Measurements from ENCODE around the gene FAM174A.

DNA sequence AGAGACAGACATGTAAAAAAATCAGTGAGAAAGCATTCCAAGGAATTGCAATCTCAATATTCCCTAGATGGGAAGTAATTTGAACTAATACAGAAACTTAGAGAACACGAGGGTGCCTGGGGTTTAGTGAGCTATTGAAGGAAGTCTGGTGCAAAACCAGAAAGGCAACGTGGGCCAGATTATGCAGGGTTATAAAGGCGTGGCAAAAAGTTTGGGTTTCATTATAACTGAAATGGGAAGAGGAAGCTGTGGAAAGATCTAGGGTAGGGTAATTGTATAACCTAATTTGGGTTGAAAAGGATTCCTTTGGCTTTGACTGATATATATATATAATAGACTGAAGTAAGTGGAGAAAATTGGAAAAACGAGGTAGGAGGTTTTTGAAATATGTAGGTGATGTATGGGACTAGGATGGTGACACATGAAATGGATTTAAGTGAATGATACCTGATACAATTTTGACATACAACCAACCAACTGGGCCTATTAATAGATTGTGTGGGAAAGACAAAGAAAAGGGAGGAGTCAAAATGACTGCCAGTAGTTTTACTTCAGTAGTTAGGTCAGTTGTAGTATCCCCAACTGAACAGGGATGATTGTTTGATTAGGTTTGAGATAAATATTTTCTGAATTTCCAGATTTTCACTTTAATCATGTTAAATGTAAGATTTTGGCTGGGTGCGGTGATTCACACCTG, 65.3 kb downstream of the FAM174A start:
- no peak for TF ChIP-seq RFX5 (IDR thresholded peaks at IDR 0.05; ENCODE audit: low read length)
- TF ChIP-seq POLR2AphosphoS5 (IDR thresholded peaks at IDR 0.05; ENCODE audit: low read depth, low read length), result no peak
- no peak for TF ChIP-seq RXRA (IDR thresholded peaks at IDR 0.05; ENCODE audit: borderline replicate concordance, low read depth)
- TF ChIP-seq, protein P1, sequence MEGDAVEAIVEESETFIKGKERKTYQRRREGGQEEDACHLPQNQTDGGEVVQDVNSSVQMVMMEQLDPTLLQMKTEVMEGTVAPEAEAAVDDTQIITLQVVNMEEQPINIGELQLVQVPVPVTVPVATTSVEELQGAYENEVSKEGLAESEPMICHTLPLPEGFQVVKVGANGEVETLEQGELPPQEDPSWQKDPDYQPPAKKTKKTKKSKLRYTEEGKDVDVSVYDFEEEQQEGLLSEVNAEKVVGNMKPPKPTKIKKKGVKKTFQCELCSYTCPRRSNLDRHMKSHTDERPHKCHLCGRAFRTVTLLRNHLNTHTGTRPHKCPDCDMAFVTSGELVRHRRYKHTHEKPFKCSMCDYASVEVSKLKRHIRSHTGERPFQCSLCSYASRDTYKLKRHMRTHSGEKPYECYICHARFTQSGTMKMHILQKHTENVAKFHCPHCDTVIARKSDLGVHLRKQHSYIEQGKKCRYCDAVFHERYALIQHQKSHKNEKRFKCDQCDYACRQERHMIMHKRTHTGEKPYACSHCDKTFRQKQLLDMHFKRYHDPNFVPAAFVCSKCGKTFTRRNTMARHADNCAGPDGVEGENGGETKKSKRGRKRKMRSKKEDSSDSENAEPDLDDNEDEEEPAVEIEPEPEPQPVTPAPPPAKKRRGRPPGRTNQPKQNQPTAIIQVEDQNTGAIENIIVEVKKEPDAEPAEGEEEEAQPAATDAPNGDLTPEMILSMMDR (IDR thresholded peaks at IDR 0.05), result no peak
- TF ChIP-seq, protein P2, sequence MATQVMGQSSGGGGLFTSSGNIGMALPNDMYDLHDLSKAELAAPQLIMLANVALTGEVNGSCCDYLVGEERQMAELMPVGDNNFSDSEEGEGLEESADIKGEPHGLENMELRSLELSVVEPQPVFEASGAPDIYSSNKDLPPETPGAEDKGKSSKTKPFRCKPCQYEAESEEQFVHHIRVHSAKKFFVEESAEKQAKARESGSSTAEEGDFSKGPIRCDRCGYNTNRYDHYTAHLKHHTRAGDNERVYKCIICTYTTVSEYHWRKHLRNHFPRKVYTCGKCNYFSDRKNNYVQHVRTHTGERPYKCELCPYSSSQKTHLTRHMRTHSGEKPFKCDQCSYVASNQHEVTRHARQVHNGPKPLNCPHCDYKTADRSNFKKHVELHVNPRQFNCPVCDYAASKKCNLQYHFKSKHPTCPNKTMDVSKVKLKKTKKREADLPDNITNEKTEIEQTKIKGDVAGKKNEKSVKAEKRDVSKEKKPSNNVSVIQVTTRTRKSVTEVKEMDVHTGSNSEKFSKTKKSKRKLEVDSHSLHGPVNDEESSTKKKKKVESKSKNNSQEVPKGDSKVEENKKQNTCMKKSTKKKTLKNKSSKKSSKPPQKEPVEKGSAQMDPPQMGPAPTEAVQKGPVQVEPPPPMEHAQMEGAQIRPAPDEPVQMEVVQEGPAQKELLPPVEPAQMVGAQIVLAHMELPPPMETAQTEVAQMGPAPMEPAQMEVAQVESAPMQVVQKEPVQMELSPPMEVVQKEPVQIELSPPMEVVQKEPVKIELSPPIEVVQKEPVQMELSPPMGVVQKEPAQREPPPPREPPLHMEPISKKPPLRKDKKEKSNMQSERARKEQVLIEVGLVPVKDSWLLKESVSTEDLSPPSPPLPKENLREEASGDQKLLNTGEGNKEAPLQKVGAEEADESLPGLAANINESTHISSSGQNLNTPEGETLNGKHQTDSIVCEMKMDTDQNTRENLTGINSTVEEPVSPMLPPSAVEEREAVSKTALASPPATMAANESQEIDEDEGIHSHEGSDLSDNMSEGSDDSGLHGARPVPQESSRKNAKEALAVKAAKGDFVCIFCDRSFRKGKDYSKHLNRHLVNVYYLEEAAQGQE (IDR thresholded peaks at IDR 0.05; ENCODE audit: low read depth, low read length), result no peak
- TF ChIP-seq EZH2phosphoT487 (IDR thresholded peaks at IDR 0.05; ENCODE audit: borderline replicate concordance, low read depth), result no peak
- no peak for TF ChIP-seq NRF1 (IDR thresholded peaks at IDR 0.05; ENCODE audit: low read depth, low read length)
- no peak for TF ChIP-seq JUND (IDR thresholded peaks at IDR 0.05)
- TF ChIP-seq GABPA (IDR thresholded peaks at IDR 0.05; ENCODE audit: low read depth), result no peak

Measured in SK-N-SH (cell line).